ENCODE measurements around the gene CXCL9. TPM values are rescaled to one million over a fixed set of nuclear protein-coding genes. Genes with fewer than 3 reads are reported as not detected.

Gene CXCL9
- total RNA-seq, 1 experiment from 2014 or later: not detected

GRCh38 chr4:76013540-76013939, 6.2 kb upstream of the CXCL9 start:
- Histone ChIP-seq H3K4me3 (ENCODE audit: low read depth in 2 of 2, low read length in 2 of 2) (no peak overlapping the region), H3K27ac (ENCODE audit: low read length) (no peak overlapping the region), H3K4me1 (ENCODE audit: control insufficient read depth, insufficient read depth, low read length) (no peaks in the 10 kb centered on the region), H3K36me3 (ENCODE audit: control insufficient read depth, insufficient read depth, low read length) (no peaks in the 10 kb centered on the region), H3K27me3 (ENCODE audit: control insufficient read depth, insufficient read depth, low read length) (no peaks in the 10 kb centered on the region; the same call in 1 of the 2 replicates), H3K9me3 (ENCODE audit: control insufficient read depth, insufficient read depth, low read depth, low read length) (no peaks in the 10 kb centered on the region)
- intact Hi-C loops (cut with micrococcal nuclease; ENCODE audit: unreplicated experiment) (no loop called here), in situ Hi-C loops (cut with HindIII; ENCODE audit: low pct_unique_long_range_greater_than_20kb, low sequenced_read_pairs) (no loop called here)
- CTCF ChIA-PET: no interaction called here
- POLR2A ChIA-PET: no interaction called here
- TF ChIP-seq, protein P1, sequence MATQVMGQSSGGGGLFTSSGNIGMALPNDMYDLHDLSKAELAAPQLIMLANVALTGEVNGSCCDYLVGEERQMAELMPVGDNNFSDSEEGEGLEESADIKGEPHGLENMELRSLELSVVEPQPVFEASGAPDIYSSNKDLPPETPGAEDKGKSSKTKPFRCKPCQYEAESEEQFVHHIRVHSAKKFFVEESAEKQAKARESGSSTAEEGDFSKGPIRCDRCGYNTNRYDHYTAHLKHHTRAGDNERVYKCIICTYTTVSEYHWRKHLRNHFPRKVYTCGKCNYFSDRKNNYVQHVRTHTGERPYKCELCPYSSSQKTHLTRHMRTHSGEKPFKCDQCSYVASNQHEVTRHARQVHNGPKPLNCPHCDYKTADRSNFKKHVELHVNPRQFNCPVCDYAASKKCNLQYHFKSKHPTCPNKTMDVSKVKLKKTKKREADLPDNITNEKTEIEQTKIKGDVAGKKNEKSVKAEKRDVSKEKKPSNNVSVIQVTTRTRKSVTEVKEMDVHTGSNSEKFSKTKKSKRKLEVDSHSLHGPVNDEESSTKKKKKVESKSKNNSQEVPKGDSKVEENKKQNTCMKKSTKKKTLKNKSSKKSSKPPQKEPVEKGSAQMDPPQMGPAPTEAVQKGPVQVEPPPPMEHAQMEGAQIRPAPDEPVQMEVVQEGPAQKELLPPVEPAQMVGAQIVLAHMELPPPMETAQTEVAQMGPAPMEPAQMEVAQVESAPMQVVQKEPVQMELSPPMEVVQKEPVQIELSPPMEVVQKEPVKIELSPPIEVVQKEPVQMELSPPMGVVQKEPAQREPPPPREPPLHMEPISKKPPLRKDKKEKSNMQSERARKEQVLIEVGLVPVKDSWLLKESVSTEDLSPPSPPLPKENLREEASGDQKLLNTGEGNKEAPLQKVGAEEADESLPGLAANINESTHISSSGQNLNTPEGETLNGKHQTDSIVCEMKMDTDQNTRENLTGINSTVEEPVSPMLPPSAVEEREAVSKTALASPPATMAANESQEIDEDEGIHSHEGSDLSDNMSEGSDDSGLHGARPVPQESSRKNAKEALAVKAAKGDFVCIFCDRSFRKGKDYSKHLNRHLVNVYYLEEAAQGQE (IDR thresholded peaks at IDR 0.05; ENCODE audit: insufficient read depth in 1 of 2, low read depth in 2 of 2, low read length in 1 of 2): no peak
- TF ChIP-seq SIN3A (IDR thresholded peaks at IDR 0.05; ENCODE audit: borderline replicate concordance, insufficient read depth, low read depth, low read length) (no peak), CTCF (IDR thresholded peaks at IDR 0.05) (no peak), TCF7L2 (IDR thresholded peaks at IDR 0.05; ENCODE audit: low read depth, low read length) (no peak), POLR2AphosphoS5 (IDR thresholded peaks at IDR 0.05; ENCODE audit: low read depth, low read length) (no peak)
- no TSS peak for BruUV-seq (replicated peaks)
- ATAC-seq (no peak), DNase-seq (ENCODE audit: low read depth, low spot score) (no peak)

- no peaks in the 10 kb centered on the region; the same call in 1 of the 2 replicates for H3K27me3 ChIP-seq (ENCODE audit: control insufficient read depth, insufficient read depth, low read length)
- ATAC-seq (no peak), DNase-seq (ENCODE audit: low read depth, low spot score) (no peak)
- no peaks in the 10 kb centered on the region for H3K9me3 ChIP-seq (ENCODE audit: control insufficient read depth, insufficient read depth, low read depth, low read length)
- H3K4me3 ChIP-seq (ENCODE audit: low read depth in 2 of 2, low read length in 2 of 2): no peak overlapping the region
- no peaks in the 10 kb centered on the region for H3K4me1 ChIP-seq (ENCODE audit: control insufficient read depth, insufficient read depth, low read length)
- TF ChIP-seq TCF7L2 (IDR thresholded peaks at IDR 0.05; ENCODE audit: low read depth, low read length): no peak
- no peak for TF ChIP-seq CTCF (IDR thresholded peaks at IDR 0.05)
- no peak for TF ChIP-seq POLR2AphosphoS5 (IDR thresholded peaks at IDR 0.05; ENCODE audit: low read depth, low read length)
- TF ChIP-seq, protein P1 (IDR thresholded peaks at IDR 0.05; ENCODE audit: insufficient read depth in 1 of 2, low read depth in 2 of 2, low read length in 1 of 2): no peak
- no peak for TF ChIP-seq SIN3A (IDR thresholded peaks at IDR 0.05; ENCODE audit: borderline replicate concordance, insufficient read depth, low read depth, low read length)
- no peaks in the 10 kb centered on the region for H3K36me3 ChIP-seq (ENCODE audit: control insufficient read depth, insufficient read depth, low read length)
- in situ Hi-C loops (cut with HindIII; ENCODE audit: low pct_unique_long_range_greater_than_20kb, low sequenced_read_pairs): no loop called here
- BruUV-seq (replicated peaks): no TSS peak
- intact Hi-C loops (cut with micrococcal nuclease; ENCODE audit: unreplicated experiment): no loop called here
- ChIA-PET POLR2A (no interaction called here), CTCF (no interaction called here)
- no peak overlapping the region for H3K27ac ChIP-seq (ENCODE audit: low read length)
Measured at GRCh38 chr4:76012388-76012801, 5.1 kb upstream of the CXCL9 start.
